Measurements from ENCODE around the gene SLC26A4. TPM values are rescaled to one million over a fixed set of nuclear protein-coding genes. Genes with fewer than 3 reads are reported as not detected.

The SLC26A4 gene
- total and polyA plus RNA-seq, 4 experiments from 2014 or later = not detected

- ChIA-PET CTCF (ENCODE audit: partially characterized antibody) (interaction anchor here (1.5 kb wide), 1 partner anchor 78 kb away, joined by 3 read pairs; the partner anchor contains the start of genes COG5 and DUS4L), POLR2A (ENCODE audit: partially characterized antibody) (no interaction called here)
- Histone ChIP-seq H3K27ac (ENCODE audit: low read depth, low read length) (no peak overlapping the region), H3K4me3 (ENCODE audit: low read length in 2 of 2) (no peak overlapping the region), H3K27me3 (ENCODE audit: insufficient read depth, low read length) (no peaks in the 10 kb centered on the region), H3K36me3 (ENCODE audit: insufficient read depth, low read length) (no peaks in the 10 kb centered on the region), H3K4me1 (ENCODE audit: insufficient read depth, low read length) (no peaks in the 10 kb centered on the region), H3K9me3 (ENCODE audit: control insufficient read depth in 1 of 2, low read length in 2 of 2) (no peaks in the 10 kb centered on the region)
- peaks cover 0 to 12% (median 4%) of the 10 kb centered on the region in 8 donors for H3K9me3 Mint-ChIP-seq
- H3K27me3 Mint-ChIP-seq = peaks cover 6 to 8% of the 10 kb centered on the region in 2 donors
- no peaks in the 10 kb centered on the region for H3K36me3 Mint-ChIP-seq
- peaks cover 0 to 2% (median 0%) of the 10 kb centered on the region in 4 donors for H3K4me1 Mint-ChIP-seq
- intact Hi-C loops (cut with micrococcal nuclease) = no loop called here
- DNase-seq = no peak
- H3K27ac Mint-ChIP-seq = no peak overlapping the region
- no peak overlapping the region for H3K4me3 Mint-ChIP-seq
Measured at GRCh38 chr7:107641676-107642075, 19.0 kb upstream of the SLC26A4 start.

DNA sequence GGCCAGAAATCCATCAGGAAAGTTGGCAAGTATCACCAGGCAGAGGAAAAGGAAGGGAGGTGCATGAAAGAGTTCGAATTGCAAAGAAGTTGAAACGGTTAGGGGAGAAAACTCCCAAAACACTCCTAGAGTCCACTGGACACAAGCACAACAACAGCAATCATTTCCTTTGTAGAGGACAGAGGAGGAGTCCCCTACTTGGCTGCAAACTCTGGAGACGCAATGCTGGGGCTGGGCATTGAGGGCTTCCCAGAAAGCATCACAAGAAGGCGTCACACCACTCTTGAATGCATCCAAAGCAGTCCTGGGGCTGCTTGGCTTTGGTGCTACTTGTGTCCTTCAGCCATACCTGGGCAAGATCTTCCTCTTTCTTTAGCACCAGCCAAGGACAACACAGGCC is 18.1 kb upstream of the SLC26A4 start:
- POLR2A ChIA-PET (ENCODE audit: partially characterized antibody) = no interaction called here
- H3K4me3 Mint-ChIP-seq = no peak overlapping the region
- peaks cover 6 to 8% of the 10 kb centered on the region in 2 donors for H3K27me3 Mint-ChIP-seq
- H3K27me3 ChIP-seq (ENCODE audit: insufficient read depth, low read length) = no peaks in the 10 kb centered on the region
- no peaks in the 10 kb centered on the region for H3K9me3 ChIP-seq (ENCODE audit: control insufficient read depth in 1 of 2, low read length in 2 of 2)
- peaks cover 0 to 12% (median 4%) of the 10 kb centered on the region in 8 donors for H3K9me3 Mint-ChIP-seq
- H3K27ac Mint-ChIP-seq = no peak overlapping the region
- H3K4me3 ChIP-seq (ENCODE audit: low read length in 2 of 2) = no peak overlapping the region
- peaks cover 0 to 2% (median 0%) of the 10 kb centered on the region in 4 donors for H3K4me1 Mint-ChIP-seq
- intact Hi-C loops (cut with micrococcal nuclease) = no loop called here
- no peaks in the 10 kb centered on the region for H3K36me3 Mint-ChIP-seq
- no peaks in the 10 kb centered on the region for H3K4me1 ChIP-seq (ENCODE audit: insufficient read depth, low read length)
- no peak overlapping the region for H3K27ac ChIP-seq (ENCODE audit: low read depth, low read length)
- DNase-seq = no peak
- H3K36me3 ChIP-seq (ENCODE audit: insufficient read depth, low read length) = no peaks in the 10 kb centered on the region
- CTCF ChIA-PET (ENCODE audit: partially characterized antibody) = no interaction called here

DNA sequence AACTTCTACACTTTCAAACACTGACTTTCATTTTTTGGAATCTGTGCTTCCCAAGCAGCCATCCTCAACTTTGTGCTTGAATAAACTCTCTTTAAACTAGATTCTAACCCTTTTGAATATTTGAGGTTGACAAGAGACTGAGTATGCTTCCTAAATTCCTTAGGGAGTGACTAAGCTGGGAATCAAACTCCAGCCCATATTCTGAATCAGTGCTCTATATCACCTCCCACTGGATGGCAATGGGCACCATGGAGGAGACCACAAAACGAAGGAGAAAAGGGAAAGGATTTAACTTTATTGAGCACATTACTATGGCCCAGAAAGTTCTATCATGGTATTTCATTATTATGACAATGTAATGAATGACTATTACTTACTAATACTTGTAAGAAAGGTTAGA is 17.2 kb upstream of the SLC26A4 start:
- Mint-ChIP-seq H3K9me3 (peaks cover 0 to 12% (median 3%) of the 10 kb centered on the region in 8 donors), H3K27ac (no peak overlapping the region), H3K36me3 (no peaks in the 10 kb centered on the region), H3K4me3 (no peak overlapping the region), H3K4me1 (peaks cover 0 to 2% (median 0%) of the 10 kb centered on the region in 4 donors), H3K27me3 (peaks cover 6 to 7% of the 10 kb centered on the region in 2 donors)
- H3K27me3 ChIP-seq (ENCODE audit: insufficient read depth, low read length) = no peaks in the 10 kb centered on the region
- H3K36me3 ChIP-seq (ENCODE audit: insufficient read depth, low read length) = no peaks in the 10 kb centered on the region
- no peaks in the 10 kb centered on the region for H3K4me1 ChIP-seq (ENCODE audit: insufficient read depth, low read length)
- H3K9me3 ChIP-seq (ENCODE audit: control insufficient read depth in 1 of 2, low read length in 2 of 2) = no peaks in the 10 kb centered on the region
- no peak overlapping the region for H3K27ac ChIP-seq (ENCODE audit: low read depth, low read length)
- POLR2A ChIA-PET (ENCODE audit: partially characterized antibody) = no interaction called here
- CTCF ChIA-PET (ENCODE audit: partially characterized antibody) = no interaction called here
- no peak overlapping the region for H3K4me3 ChIP-seq (ENCODE audit: low read length in 2 of 2)
- intact Hi-C loops (cut with micrococcal nuclease) = no loop called here
- DNase-seq = no peak

DNA sequence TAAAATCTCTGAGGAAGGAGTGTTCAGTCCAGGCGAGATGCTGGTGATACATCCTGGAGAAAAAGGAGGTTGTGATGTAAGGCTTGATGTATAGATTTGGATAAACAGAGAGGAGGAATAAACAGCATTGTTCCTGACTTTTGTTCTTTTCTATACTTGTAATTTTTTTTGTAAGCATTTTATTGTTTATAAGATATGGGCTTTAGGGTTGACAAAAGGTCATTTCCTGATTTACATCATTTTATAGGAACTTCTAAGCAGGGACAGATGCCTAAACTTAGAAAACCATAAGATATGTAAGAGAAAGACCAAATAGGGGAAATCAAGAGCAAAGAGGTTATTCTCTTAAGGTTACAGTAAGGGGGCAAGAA is 16.7 kb upstream of the SLC26A4 start:
- peaks cover 0 to 12% (median 3%) of the 10 kb centered on the region in 8 donors for H3K9me3 Mint-ChIP-seq
- no peak overlapping the region for H3K4me3 ChIP-seq (ENCODE audit: low read length in 2 of 2)
- no peaks in the 10 kb centered on the region for H3K9me3 ChIP-seq (ENCODE audit: control insufficient read depth in 1 of 2, low read length in 2 of 2)
- no peaks in the 10 kb centered on the region for H3K36me3 ChIP-seq (ENCODE audit: insufficient read depth, low read length)
- DNase-seq = no peak
- peak overlapping the region in 1 of 7 donors; percentile 0 for H3K27ac Mint-ChIP-seq
- no peak overlapping the region for H3K27ac ChIP-seq (ENCODE audit: low read depth, low read length)
- no peaks in the 10 kb centered on the region for H3K36me3 Mint-ChIP-seq
- peak overlapping the region in 1 of 8 donors; percentile 24 for H3K4me3 Mint-ChIP-seq
- ChIA-PET CTCF (ENCODE audit: partially characterized antibody) (no interaction called here), POLR2A (ENCODE audit: partially characterized antibody) (no interaction called here)
- no peaks in the 10 kb centered on the region for H3K27me3 ChIP-seq (ENCODE audit: insufficient read depth, low read length)
- H3K4me1 ChIP-seq (ENCODE audit: insufficient read depth, low read length) = no peaks in the 10 kb centered on the region
- peaks cover 0 to 2% (median 0%) of the 10 kb centered on the region in 4 donors for H3K4me1 Mint-ChIP-seq
- peaks cover 6 to 7% of the 10 kb centered on the region in 2 donors for H3K27me3 Mint-ChIP-seq
- intact Hi-C loops (cut with micrococcal nuclease) = no loop called here

GRCh38 chr7:107644309-107644974 is 16.2 kb upstream of the SLC26A4 start:
- no peaks in the 10 kb centered on the region for H3K36me3 ChIP-seq (ENCODE audit: insufficient read depth, low read length)
- no peaks in the 10 kb centered on the region for H3K27me3 ChIP-seq (ENCODE audit: insufficient read depth, low read length)
- peaks cover 0 to 12% (median 3%) of the 10 kb centered on the region in 8 donors for H3K9me3 Mint-ChIP-seq
- no peak overlapping the region for H3K4me3 ChIP-seq (ENCODE audit: low read length in 2 of 2)
- H3K27me3 Mint-ChIP-seq = peaks cover 5 to 6% of the 10 kb centered on the region in 2 donors
- intact Hi-C loops (cut with micrococcal nuclease) = no loop called here
- DNase-seq = no peak
- ChIA-PET CTCF (ENCODE audit: partially characterized antibody) (no interaction called here), POLR2A (ENCODE audit: partially characterized antibody) (no interaction called here)
- H3K9me3 ChIP-seq (ENCODE audit: control insufficient read depth in 1 of 2, low read length in 2 of 2) = no peaks in the 10 kb centered on the region
- H3K4me1 Mint-ChIP-seq = peaks cover 0 to 2% (median 0%) of the 10 kb centered on the region in 4 donors
- H3K36me3 Mint-ChIP-seq = no peaks in the 10 kb centered on the region
- no peak overlapping the region for H3K27ac ChIP-seq (ENCODE audit: low read depth, low read length)
- peak overlapping the region in 1 of 8 donors; percentile 24 for H3K4me3 Mint-ChIP-seq
- H3K4me1 ChIP-seq (ENCODE audit: insufficient read depth, low read length) = no peaks in the 10 kb centered on the region
- peak overlapping the region in 1 of 7 donors; percentile 0 for H3K27ac Mint-ChIP-seq

DNA sequence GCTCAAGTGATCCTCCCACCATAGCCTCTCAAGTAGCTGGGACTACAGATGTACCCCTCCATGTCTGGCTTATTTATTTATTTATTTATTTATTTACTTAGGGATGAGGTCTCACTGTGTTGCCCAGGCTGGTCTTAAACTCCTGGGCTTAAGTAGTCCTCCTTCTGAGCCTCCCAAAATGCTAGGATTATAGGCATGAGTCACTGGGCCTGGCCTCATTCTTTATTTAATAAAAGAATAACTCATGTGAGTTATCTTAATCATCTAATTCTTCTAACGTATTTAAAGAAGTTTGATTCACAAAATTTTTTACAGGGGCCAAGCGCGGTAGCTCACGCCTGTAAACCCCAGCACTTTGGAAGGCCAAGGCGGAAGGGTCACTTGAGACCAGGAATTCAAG is 8.0 kb upstream of the SLC26A4 start:
- CTCF ChIA-PET (ENCODE audit: partially characterized antibody) = no interaction called here
- H3K4me1 Mint-ChIP-seq = no peaks in the 10 kb centered on the region
- intact Hi-C loops (cut with micrococcal nuclease) = no loop called here

GRCh38 chr7:107658467-107658866 is 2.2 kb upstream of the SLC26A4 start:
- Histone ChIP-seq H3K4me3 (ENCODE audit: low read length in 2 of 2) (no peak overlapping the region), H3K36me3 (ENCODE audit: insufficient read depth, low read length) (no peaks in the 10 kb centered on the region), H3K27me3 (ENCODE audit: insufficient read depth, low read length) (peaks cover 18% of the 10 kb centered on the region), H3K9me3 (ENCODE audit: control insufficient read depth in 1 of 2, low read length in 2 of 2) (no peaks in the 10 kb centered on the region), H3K4me1 (ENCODE audit: insufficient read depth, low read length) (peaks cover 30% of the 10 kb centered on the region), H3K27ac (ENCODE audit: low read depth, low read length) (no peak overlapping the region)
- POLR2A ChIA-PET (ENCODE audit: partially characterized antibody) = no interaction called here
- no peak for DNase-seq
- peak overlapping the region in 1 of 8 donors; percentile 12 for H3K4me3 Mint-ChIP-seq
- intact Hi-C loops (cut with micrococcal nuclease) = no loop called here
- peaks cover 25 to 38% of the 10 kb centered on the region in 2 donors for H3K27me3 Mint-ChIP-seq
- H3K27ac Mint-ChIP-seq = no peak overlapping the region
- H3K9me3 Mint-ChIP-seq = peaks cover 0 to 2% (median 0%) of the 10 kb centered on the region in 8 donors
- H3K36me3 Mint-ChIP-seq = no peaks in the 10 kb centered on the region
- peaks cover 10 to 26% (median 20%) of the 10 kb centered on the region in 4 donors for H3K4me1 Mint-ChIP-seq
- CTCF ChIA-PET (ENCODE audit: partially characterized antibody) = no interaction called here

More for the DNA sequence above, 8.0 kb upstream of the SLC26A4 start:
- Mint-ChIP-seq H3K9me3 (peaks cover 0 to 11% (median under 1%) of the 10 kb centered on the region in 8 donors), H3K27me3 (peaks cover 1 to 17% of the 10 kb centered on the region in 2 donors), H3K27ac (no peak overlapping the region), H3K36me3 (no peaks in the 10 kb centered on the region), H3K4me3 (no peak overlapping the region)
- no peak overlapping the region for H3K27ac ChIP-seq (ENCODE audit: low read depth, low read length)
- no peaks in the 10 kb centered on the region for H3K4me1 ChIP-seq (ENCODE audit: insufficient read depth, low read length)
- no peaks in the 10 kb centered on the region for H3K27me3 ChIP-seq (ENCODE audit: insufficient read depth, low read length)
- no peaks in the 10 kb centered on the region for H3K36me3 ChIP-seq (ENCODE audit: insufficient read depth, low read length)
- no peak for DNase-seq
- no peak overlapping the region for H3K4me3 ChIP-seq (ENCODE audit: low read length in 2 of 2)
- POLR2A ChIA-PET (ENCODE audit: partially characterized antibody) = no interaction called here
- H3K9me3 ChIP-seq (ENCODE audit: control insufficient read depth in 1 of 2, low read length in 2 of 2) = no peaks in the 10 kb centered on the region

All from CD4-positive, alpha-beta memory T cell (primary cell).